Left hindlimb (tissue), 1 donor: ENCODE data around the gene GNGT1.

Source experiments
- DNase-seq: peaks from one replicate; pipeline ENCODE4 v3.0.0-alpha.2; 2018

GNGT1 gene

DNA sequence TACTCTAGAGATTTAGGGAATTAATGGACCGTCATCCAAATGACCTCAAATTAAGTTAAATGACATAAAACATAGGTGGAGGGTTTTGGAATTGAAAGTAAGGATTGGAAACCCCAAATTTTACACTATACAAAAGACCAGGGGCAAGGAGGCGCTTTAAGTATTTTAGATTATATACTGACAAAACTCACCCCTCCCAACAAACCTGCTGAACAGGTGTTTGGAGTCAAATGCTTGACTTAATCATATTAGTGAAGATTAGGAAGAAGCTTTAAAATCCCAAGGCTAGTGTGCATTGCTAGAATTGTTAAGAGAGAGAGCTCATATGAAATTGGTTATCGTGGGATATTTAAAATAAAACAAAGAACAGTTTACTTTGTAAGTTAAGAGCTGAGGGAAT is at the start of gene GNGT1:
GNGT1 (plus strand) TSS at position 301 of the 400 bp plus-strand sequence. CDS start 180 bp downstream, outside the sequence.
- DNase-seq: no peak

DNA sequence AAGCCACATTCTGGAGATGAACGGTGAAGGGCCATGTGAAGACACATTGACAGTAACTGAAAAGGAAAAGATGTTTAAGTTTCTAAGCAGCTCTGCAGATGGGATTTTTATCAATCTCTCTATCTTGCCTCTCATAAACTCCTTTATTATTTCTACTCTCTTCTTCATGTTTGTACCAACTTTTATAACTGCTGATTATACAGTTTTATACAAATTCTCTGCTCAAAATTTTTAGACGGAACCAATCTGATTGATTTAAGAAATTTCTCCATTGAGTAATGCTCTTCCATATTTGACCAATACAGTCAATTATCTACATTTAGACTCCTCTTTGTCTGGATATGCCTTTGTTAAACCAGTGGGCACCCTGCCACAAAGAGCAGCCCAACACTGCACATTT is 47.5 kb upstream of the GNGT1 start:
- no peak for DNase-seq

DNA sequence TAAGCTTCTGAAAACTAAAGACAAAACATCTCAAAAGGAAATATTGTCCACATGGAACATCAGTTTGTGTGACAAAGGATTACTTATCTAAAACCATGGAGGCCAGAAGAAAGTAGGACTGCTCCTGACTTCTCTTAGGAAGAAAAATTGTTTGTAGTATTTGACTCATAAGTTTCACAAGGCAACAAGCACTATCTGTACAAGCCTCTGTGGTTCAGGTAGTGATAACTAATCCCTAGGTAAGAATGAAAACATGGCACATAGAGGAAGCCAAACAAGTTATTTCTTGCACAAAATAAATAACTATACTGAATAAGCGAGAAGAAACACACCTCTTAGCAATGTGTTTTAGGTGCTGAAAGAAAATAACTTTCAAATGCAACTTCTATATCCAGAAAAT is 46.1 kb upstream of the GNGT1 start:
- DNase-seq: no peak

DNA sequence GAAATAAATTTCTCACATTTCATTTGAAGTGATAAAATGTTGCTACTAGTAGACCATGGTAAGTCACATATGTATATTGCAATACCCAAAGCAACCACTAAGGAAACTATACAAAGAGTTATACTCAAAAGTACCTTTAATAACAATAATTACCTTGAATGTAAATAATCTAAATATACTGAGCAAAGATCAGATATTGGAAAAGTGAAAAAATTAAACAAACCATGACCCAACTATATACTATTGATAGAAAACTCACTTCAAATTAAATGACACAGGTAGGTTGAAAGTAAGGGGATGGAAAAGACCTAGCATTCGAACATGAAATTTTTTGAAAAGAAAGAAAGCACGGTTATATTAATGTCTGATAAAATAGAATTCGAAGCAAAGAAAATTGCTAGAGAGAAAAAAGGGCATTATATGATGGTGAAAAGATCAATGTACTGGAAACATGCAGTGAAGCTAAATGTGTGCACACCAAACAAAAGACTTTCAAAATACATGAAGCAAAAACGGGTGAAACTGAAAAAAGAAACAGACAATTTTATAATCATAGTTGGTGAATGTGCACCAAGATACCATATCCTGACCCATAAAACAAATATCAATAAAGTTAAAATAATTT is 44.9 kb upstream of the GNGT1 start:
- DNase-seq: no peak

DNA sequence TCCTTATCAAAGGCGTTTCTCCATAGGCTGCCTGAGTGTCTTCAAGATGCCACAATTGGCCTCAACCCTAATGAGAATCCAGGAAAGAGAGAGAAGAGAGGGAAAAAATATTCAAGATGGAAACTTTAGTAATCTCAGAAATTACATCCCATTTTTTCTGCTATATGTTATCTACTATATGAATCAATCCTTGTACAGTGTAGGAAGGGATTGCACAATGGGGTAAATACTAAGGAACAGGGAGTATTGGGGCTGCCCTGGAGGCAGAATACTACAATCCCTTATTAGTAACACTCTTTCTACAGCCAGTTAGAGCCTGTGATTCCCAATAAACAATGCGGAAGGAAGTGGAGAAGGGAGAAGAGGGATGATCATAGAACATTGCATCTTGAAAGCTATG is 43.7 kb upstream of the GNGT1 start:
- no peak for DNase-seq

DNA sequence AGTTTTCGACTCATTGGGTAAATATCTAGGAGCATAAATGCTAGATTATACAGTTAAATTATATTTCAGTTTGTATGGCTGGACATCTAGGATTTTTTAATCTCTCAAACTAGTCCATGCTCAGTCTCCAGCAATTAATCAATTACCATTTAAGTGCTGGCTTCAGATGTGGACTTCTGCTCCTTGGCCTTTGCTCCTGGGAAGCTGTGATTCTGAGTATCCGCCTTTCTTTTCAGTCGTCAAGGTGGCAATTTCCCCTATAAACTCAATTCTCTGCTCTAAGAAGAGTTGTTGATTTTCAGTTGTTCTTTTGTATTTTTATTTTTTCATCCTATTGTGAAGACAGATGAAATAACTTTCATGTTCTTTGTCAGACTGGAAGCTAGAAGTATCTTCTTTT is 39.5 kb upstream of the GNGT1 start:
- DNase-seq: no peak

DNA sequence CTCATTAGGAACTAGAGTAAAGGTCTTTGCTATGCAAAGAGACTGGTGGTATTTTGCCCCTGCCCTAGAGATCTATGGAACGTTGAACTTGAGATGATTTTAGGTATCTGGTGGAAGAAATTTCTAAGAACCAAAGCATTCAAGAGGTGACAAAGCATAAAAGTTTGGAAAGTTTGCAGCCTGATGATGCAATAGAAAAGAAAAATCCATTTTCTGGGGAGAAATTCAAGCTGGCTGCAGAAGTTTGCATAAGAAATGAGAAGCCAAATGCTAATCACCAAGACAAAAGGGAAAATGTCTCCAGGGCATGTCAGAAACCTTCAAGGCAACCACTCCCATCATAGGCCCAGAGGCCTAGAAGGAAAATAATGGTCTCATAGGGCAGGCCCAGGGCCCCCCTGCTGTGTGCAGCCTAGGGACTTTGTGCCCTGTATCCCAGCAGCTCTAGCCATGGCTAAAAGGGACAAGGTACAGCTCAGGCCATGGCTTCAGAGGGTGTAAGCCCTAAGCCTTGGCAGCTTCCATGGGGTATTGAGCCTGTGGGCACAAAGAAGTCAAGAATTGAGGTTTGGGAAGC is 32.3 kb upstream of the GNGT1 start:
- DNase-seq: no peak

DNA sequence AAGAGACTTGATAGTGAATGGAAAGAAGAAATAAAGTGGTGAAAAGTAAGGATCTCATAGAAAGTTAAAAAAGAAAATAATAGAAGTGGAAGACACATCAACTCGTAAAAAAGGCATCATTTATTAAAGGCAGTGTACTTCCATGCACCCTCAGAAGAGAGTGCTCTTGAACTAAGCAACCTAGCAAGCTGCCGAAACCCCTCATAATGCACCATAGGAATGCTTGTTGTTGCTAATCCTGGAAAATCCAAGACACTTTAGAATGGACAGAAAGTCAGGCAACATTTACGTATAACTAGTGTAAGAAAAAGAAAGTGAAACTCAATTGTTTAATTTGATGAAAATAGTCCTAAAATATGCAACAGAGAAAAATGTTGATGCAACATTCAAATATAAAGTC is 28.6 kb upstream of the GNGT1 start:
- DNase-seq: no peak

DNA sequence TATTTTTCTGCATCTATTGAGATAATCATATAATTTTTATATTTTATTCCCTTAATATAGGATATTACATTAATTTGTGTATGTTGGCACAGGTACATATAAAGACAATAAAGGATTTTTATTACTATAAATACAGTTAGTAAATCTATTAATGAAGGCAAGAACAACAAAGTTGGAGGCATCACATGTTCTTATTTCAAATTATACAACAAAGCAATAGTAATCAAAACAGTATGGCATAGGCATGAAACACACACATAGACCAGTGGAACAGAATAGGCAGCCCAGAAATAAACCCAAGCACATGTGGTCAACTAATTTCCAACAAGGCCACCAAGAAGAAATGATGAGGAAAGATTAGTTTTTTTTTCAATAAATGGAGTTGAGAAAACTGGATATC is 27.0 kb upstream of the GNGT1 start:
- no peak for DNase-seq

DNA sequence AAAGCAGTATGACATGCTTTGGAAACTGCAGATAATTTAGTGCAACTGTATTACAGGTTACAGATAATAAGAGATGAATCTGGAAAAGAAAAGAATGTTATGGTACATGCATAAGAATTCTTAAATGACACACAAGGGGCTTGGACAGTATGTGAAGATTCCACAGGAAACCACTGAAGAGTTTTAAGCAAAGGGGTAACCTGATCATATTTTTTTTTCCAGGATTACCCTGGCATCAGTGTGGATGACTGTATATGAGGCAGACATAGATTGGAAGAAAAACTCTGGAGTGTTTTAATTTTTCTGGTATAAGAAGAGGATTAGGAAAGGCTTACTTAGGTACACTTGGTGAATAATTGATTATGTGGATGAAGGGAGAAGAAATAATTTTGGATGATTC is 23.9 kb upstream of the GNGT1 start:
- no peak for DNase-seq

DNA sequence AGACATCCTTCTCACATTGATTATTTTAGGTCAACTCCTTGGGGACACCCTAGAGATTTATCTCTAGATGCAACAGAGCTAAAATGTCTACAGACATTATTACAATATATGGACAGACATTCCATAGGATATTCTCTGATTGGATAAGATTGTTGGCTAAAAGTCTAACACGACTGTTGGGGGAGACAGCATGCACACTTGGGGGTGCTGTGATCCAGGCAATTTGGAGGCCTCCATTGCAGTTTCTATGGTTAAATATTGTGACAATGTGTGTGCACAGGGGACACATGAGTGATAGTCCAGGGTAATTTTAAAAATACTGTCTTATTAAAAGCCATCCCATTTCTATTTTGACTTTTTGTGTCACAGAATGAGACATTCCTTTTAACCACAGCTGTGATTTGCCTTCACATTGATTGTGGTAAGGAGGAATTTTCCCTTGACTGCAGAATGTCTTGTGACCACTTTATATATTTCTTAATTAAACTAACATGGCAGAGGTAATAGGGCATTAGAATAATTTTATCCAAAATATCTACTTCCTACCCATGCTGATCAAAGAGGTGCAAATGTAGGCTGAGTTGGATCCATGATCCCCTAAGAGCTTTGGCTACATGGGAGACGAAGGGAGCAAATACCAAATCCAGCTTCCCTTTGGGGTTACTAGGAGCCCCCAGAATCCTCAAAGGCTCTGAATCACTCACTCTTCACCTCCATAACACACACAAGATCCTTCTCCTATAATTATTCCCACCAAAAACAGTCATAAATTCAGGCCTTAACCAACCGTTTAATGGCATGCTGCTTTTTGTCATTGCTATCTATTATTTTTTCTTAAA is 23.1 kb upstream of the GNGT1 start:
- no peak for DNase-seq

DNA sequence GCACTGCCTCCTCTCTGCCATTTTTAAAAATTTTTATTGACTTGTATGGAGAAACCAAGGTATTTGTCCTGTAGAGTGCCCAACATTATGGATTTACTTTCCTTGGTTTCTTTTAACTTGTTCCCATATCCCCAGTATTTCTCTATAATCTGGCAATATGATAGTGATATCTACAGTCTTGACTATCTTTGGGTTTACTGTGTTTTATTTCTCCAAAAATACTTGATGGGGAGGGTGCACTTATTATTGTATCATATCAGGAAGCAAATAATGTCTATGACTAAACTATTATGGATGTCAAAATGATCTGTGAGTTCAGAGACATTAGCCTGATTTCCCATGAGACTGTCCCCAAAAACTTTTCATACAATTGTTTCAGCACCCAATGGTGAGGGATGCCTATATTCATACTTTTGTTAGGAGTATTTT is 22.4 kb upstream of the GNGT1 start:
- no peak for DNase-seq

DNA sequence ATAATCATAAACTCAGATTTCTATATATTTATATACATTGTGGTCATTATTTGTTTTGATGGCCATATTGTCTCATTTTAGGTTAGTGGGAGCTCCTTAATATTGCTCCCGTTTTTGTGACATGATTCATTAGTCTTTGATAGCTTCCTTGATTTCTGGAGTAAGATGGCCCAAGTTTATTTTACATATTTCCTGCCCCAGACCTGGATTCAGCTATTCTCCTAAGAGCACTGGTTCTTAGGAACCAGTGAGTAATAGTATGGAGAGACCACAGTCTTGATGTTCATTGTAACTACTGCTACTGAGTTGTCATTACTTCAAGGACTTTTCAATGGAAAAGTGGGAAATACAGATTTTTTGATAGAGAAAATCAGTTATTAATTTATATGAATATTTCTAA is 21.8 kb upstream of the GNGT1 start:
- no peak for DNase-seq

DNA sequence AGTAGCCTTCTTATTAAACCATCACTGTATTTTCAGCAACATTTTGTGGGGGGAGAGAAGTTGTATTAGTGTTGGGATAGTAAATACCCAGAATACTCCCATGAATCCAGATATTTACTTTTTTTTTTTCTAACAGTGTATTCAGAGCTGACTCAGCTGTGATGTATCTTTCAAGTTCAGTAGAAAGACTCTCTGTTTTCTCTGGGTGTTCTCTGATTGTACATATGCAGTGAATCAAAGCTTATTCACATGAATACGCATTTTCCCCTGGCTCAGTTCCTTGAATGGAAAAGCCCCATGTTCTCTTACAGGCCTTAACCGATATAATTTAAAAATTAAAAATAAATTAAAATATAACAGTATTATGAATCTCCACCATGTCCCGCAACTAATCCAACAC is 17.1 kb upstream of the GNGT1 start:
- DNase-seq: no peak

DNA sequence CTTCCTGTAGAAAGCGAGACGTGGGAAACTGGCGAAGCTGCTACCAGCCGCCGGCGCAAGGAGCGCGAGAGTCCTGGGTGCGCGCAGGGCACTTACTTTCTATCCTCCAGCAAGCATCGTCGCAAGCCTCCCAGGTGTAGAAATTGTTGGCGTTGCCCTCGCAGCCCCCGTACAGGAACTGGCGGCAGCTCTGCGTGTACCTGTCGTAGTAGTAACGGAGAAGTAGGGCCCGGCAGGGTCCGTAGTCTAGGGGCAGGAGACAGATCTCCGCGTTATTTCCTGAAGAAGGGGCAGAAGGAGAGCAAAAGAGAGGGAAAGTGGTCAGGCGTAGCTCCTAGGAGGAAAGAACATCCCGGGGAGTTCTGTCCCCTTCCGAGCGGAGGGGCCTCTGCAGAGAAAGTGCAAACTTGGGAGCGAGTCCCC is 16.3 kb upstream of the GNGT1 start:
- DNase-seq: peak; percentile 38

DNA sequence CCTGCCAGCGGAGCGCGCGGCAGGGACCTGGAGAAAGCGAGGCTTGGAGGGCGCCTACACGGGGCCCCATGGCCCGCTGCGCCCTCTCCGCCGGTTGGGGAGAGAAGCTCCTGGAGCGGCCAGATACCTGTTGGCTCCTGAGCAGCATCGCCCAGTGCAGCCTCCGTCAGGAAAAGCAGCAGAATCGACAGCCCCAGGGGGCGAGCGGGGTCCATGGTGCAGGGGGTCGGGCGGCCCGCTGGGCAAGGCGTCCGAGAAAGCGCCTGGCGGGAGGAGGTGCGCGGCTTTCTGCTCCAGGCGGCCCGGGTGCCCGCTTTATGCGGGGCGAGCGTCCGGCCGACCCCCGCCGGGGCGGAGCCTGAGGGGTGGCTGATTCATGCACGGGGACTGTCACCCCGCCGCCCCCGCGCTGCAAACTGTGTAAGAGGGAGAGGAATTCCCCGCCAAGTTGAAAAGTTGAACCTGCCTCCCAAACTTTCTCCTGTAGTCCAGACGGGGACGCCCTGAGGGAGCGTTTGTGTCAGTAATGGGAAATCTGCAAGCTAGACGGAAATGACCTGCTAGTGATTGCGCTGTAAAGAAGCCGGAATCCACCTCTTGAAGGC is 15.8 kb upstream of the GNGT1 start, which contains the start of gene TFPI2:
TFPI2 (minus strand) TSS at position 290 of the 605 bp plus-strand sequence; CDS start at position 215, 75 bp downstream.
- DNase-seq: peak; percentile 50

DNA sequence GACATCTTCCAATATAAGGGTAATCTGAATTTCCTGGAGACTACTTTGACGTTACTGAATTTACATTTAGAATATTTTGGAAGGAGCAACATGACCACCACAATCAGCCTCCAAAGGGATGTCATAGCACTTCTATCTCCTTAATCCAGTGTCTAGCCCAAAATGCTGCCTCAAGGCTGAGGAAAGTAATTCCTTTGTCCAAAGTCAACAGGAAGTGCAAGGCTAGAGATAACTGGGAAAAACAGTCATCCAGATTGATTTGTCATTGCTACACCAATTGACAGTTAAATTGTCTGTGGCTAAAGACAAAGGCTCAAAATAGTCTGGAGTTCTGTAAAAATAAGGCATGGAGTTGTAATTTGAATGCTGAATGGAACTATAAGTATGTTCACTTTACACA is 11.9 kb upstream of the GNGT1 start:
- no peak for DNase-seq

DNA sequence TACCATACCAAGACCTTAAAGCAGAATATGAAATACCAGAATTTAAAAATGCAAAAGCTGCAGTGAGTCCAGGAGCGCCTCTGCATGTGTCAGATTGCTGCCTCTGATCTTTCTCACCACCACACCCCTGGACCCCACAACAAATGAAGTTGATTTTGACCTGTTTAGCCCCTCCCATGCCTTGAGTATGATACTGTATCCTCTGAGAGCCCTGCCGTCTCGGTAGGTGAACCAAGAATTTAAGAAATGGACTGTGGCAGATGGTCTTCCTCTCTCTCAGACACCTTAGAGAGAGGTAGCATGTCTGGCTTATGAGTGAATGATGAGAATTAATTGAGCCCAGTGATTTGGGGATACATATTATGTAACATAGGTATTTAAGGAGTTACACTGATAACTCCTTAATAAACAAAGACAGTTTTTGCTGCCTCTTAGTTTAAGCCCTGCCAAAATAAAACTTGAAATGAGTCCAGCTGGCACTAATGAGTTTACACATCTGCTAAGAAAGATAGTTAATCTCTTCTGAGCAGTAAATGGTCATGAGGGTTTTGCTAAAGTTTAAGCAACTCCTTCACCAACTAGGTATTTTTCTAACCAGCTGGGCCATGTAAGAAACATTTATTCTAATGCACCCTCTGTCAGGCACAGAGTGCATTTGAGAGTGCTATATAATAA is 11.3 kb upstream of the GNGT1 start:
- DNase-seq: no peak

DNA sequence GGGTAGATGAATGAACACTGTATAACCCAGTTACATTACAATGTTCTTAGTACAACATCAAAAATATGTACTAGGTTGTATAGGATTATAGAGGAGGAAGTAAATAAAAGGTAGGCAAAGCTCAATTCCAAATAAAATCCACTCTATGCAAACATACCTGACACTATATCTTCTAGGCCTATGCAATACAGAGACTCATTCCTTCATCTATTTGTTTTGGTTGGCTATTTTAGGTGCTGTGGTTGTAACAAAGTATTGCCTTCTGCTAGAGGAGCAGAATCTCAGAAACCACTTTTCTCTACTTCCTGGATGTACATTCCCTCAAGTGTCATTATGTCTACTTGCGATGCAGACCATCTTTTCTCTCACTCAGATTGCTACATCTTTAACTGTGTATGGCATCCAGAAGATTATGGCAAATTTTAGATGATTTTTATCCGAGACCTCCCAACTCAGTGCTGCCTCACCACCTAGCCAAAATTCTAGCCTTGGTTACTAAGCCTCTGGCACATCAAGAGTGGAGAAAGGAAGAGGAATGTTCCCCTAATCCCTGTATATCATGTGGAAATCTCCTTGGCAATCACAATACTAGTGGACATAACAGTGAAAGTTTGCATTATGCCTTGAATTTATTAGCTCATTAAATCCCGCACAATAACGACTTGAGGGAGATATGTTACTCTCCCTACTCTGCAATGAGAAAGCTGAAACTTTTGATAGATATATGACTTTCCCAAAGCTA is 10.3 kb upstream of the GNGT1 start:
- no peak for DNase-seq

DNA sequence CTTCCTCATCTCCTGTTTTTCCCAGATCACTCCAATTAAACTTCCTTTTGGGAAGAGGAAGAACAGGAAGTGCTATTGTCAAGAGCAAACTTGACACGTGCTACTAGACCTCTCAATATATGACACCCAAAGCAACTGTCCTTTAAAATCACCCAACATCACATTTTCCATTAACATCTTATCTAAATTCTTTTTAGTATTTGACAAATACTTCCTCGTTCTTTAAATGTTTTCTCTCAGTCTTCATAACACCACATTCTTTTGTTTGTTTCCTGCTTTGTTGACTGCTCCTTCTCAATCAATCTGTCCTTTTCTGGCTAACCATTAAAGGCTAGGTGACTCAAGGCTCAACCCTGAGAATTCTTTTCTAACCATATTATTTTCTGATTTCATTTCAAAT is 8.7 kb upstream of the GNGT1 start:
- no peak for DNase-seq

DNA sequence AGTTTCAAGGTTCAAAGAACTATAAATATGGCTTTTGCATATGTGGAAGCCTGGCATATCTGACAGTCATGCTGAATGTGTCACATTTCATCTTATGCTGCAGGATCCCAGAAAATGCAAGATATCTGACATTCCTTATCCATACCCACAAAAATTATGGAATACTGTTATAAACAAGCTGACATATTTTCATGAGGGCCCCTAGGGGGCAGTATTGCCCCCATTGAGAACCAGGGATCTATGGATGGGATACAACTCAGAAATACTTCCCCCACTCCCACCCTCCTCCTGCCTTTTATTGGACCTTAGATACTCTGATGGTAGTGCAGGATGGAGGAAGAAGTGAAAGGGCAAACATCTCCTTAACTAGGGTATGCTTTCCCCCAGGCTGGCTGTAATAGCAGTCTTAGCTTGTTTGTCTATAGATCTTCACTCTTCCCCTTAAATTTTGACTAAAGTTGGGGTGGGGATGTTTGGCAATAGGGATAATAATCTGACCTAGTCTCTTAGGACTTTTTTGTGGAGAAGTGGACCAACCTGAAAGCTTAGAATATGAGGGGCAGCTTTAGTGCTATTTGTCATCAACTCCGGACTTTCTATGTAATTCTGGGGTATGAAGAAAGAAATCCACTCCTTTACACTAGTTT is 3.5 kb upstream of the GNGT1 start:
- DNase-seq: no peak
